ENCODE measurements around the gene MYDGF.

MYDGF gene

GRCh38 chr19:4669723-4670480 lies at the start of gene MYDGF:
Gene MYDGF, minus strand, starts transcription at chr19:4670342. Its CDS starts 8 bp downstream, at chr19:4670334.
- TF ChIP-seq GATA3 (IDR thresholded peaks at IDR 0.05; ENCODE audit: low read depth, low read length) (no peak), GATA2 (IDR thresholded peaks at IDR 0.05; ENCODE audit: low read depth, low read length) (no peak)

- TF ChIP-seq GATA3 (IDR thresholded peaks at IDR 0.05; ENCODE audit: low read depth, low read length) (no peak), GATA2 (IDR thresholded peaks at IDR 0.05; ENCODE audit: low read depth, low read length) (no peak)
These were observed 49.3 kb upstream of the MYDGF start for GRCh38 chr19:4719499-4719866.

- TF ChIP-seq GATA3 (IDR thresholded peaks at IDR 0.05; ENCODE audit: low read depth, low read length) (no peak), GATA2 (IDR thresholded peaks at IDR 0.05; ENCODE audit: low read depth, low read length) (no peak)
These were observed 48.0 kb upstream of the MYDGF start for GRCh38 chr19:4717966-4718701.

DNA sequence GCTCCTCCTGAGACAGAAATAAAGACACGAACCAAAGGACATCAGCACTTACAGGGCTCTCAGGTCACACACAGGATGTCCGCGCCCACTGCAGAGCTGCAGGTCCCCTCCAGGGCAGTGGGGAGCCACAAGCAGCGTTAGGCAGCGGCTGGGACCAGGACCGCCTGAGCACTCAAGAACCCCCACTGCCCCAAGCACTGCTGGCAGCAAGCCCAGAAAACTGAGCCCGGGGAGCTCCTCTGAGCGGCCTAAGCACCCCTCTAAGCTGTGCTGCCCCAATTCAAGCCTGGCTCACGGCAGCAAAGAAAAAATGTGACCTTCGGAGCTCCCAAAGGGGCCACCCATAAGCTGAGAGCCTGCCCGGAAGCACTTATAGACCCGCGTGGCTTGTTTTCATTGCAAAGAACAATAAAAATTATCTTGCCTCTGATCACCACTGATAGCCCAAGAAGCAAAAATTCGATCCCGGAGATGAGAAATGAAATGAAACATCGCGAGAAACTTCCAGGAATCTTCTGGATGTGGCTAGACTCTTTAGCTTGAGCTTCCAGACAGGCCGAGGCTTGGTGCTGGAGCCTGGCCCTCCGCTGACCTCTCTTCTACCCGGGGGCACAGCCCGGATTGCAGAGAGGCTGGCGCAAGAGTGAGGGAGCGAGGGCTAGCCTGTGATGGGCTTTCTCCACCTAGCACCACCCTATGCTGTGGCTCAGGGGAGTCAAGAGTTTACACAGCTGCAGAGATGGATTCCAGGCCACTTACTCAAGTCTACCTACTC lies 47.2 kb upstream of the MYDGF start:
- TF ChIP-seq GATA3 (IDR thresholded peaks at IDR 0.05; ENCODE audit: low read depth, low read length) (no peak), GATA2 (IDR thresholded peaks at IDR 0.05; ENCODE audit: low read depth, low read length) (no peak)

DNA sequence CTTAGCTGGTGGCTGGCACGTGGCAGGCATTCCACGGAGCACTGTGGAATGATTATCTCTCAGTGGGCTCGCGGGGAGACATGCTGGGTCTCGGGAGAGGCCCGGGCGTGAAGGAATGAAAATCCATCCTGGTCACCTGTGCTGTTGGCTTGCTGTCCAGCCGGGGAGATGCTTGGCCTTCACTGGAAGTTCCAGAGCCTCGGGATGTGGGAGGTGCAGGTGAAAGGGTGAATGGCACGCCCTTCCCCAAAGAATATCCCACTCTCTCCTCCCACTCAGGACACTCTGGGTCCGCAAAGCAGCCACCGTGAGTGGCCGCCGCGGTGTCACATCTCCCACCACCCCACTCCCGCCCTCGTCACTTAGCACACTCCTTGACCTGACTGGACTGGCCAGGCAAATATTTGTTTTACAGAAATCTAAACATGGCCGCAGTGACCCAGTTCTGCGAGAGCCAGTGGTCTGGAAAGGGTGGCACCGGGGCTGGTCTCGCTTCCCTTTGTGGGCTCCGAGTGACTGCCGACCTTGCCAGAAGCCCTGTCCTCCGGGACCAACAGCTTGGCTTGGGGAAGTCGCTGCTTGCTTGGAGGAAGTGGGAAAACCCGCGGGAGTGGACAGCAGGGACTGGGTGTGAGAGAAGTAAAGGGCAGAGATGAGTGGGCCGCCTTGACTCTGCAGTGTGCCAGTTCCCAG lies 45.5 kb upstream of the MYDGF start:
- TF ChIP-seq GATA2 (IDR thresholded peaks at IDR 0.05; ENCODE audit: low read depth, low read length) (no peak), GATA3 (IDR thresholded peaks at IDR 0.05; ENCODE audit: low read depth, low read length) (no peak)

GRCh38 chr19:4714016-4714415 lies 43.9 kb upstream of the MYDGF start:
- TF ChIP-seq GATA2 (IDR thresholded peaks at IDR 0.05; ENCODE audit: low read depth, low read length): no peak
- no peak for TF ChIP-seq GATA3 (IDR thresholded peaks at IDR 0.05; ENCODE audit: low read depth, low read length)

- TF ChIP-seq GATA2 (IDR thresholded peaks at IDR 0.05; ENCODE audit: low read depth, low read length): no peak
These were observed 43.3 kb upstream of the MYDGF start for GRCh38 chr19:4713384-4713951.

GRCh38 chr19:4712771-4713170 lies 42.6 kb upstream of the MYDGF start:
- no peak for TF ChIP-seq GATA2 (IDR thresholded peaks at IDR 0.05; ENCODE audit: low read depth, low read length)
- no peak for TF ChIP-seq GATA3 (IDR thresholded peaks at IDR 0.05; ENCODE audit: low read depth, low read length)

- TF ChIP-seq GATA2 (IDR thresholded peaks at IDR 0.05; ENCODE audit: low read depth, low read length) (no peak), GATA3 (IDR thresholded peaks at IDR 0.05; ENCODE audit: low read depth, low read length) (no peak)
These were observed 41.1 kb upstream of the MYDGF start for GRCh38 chr19:4711211-4711610.

DNA sequence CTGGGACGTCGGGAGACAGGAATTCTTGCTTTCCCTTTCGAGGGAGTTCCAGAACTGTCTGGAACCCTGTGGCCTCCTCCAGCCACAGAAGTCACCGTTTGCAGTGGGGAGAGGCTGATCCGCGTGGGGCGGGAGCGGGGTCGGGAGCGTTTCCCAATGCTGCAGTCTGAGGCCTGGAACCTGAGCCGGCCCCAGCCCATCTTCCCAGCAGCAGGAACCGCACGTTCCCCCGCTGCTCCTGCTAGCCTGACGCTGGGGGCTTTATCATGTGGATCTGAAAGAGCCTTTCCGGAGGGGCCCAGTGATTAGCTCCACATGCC lies 40.1 kb upstream of the MYDGF start:
- no peak for TF ChIP-seq GATA2 (IDR thresholded peaks at IDR 0.05; ENCODE audit: low read depth, low read length)
- TF ChIP-seq GATA3 (IDR thresholded peaks at IDR 0.05; ENCODE audit: low read depth, low read length): no peak

- TF ChIP-seq GATA2 (IDR thresholded peaks at IDR 0.05; ENCODE audit: low read depth, low read length) (no peak), GATA3 (IDR thresholded peaks at IDR 0.05; ENCODE audit: low read depth, low read length) (no peak)
These were observed 39.5 kb upstream of the MYDGF start for GRCh38 chr19:4709440-4710280.

GRCh38 chr19:4707956-4708650 lies 38.0 kb upstream of the MYDGF start:
- no peak for TF ChIP-seq GATA2 (IDR thresholded peaks at IDR 0.05; ENCODE audit: low read depth, low read length)
- no peak for TF ChIP-seq GATA3 (IDR thresholded peaks at IDR 0.05; ENCODE audit: low read depth, low read length)
